ENCODE results near the gene HIC1. TPM values are rescaled to one million over a fixed set of nuclear protein-coding genes. Genes with fewer than 3 reads are reported as not detected.
A peak's percentile ranks its signal among the peaks of the same experiment; 100 is the strongest.

The HIC1 gene
- polyA plus RNA-seq, 1 of the 3 experiments (the other 2 are of a cell fraction), result 6.4 TPM

GRCh38 chr17:2053380-2054261, 1.3 kb upstream of the HIC1 start:
- peaks cover 3 to 14% of the 10 kb centered on the region in 2 experiments; a peak in 2 of 4 replicates for H3K4me1 ChIP-seq (ENCODE audit: control insufficient read depth in 1 of 2, insufficient read depth in 2 of 2, low read depth in 1 of 2, low read length in 1 of 2)
- no peak overlapping the region for H3K9ac ChIP-seq
- H3K79me2 ChIP-seq (ENCODE audit: insufficient read depth), result no peaks in the 10 kb centered on the region
- TF ChIP-seq IRF3 (IDR thresholded peaks at IDR 0.05; ENCODE audit: low read depth, low read length) (no peak), MXI1 (IDR thresholded peaks at IDR 0.05; ENCODE audit: low read depth, low read length) (no peak), FOXM1 (IDR thresholded peaks at IDR 0.05; ENCODE audit: low read depth) (no peak), FOSL2 (IDR thresholded peaks at IDR 0.05; ENCODE audit: borderline replicate concordance, low read depth) (no peak), GATA2 (CRISPR knock-in tag; IDR thresholded peaks at IDR 0.05) (no peak), TCF12 (IDR thresholded peaks at IDR 0.05) (no peak), SMC3 (IDR thresholded peaks at IDR 0.05; ENCODE audit: low read depth, low read length) (peak; percentile 32; the same call in 1 of the 2 replicates), REST (IDR thresholded peaks at IDR 0.05; ENCODE audit: low read depth, low read length) (no peak), NFIC (IDR thresholded peaks at IDR 0.05; ENCODE audit: borderline replicate concordance) (no peak), TAF1 (IDR thresholded peaks at IDR 0.05; ENCODE audit: borderline replicate concordance, low read depth, low read length) (no peak), USF1 (IDR thresholded peaks at IDR 0.05; ENCODE audit: borderline replicate concordance, low read depth) (no peak), CTCF (IDR thresholded peaks at IDR 0.05) (peak; percentile 41), CHD2 (IDR thresholded peaks at IDR 0.05; ENCODE audit: low read length, partially characterized antibody) (no peak), RAD21 (IDR thresholded peaks at IDR 0.05; ENCODE audit: low read length) (peak; percentile 60), ELF1 (IDR thresholded peaks at IDR 0.05) (no peak), SIN3A (IDR thresholded peaks at IDR 0.05; ENCODE audit: borderline replicate concordance, low read depth, low read length) (no peak)
- H3K36me3 ChIP-seq (replicated peaks in 1 of 2; ENCODE audit: control insufficient read depth in 1 of 2, insufficient read depth in 2 of 2, low read length in 1 of 2), result peaks cover 0 to 2% of the 10 kb centered on the region in 2 experiments
- H3K27me3 ChIP-seq (ENCODE audit: insufficient read depth), result no peaks in the 10 kb centered on the region
- H3F3A ChIP-seq (replicated peaks; ENCODE audit: insufficient read depth), result peaks cover 14% of the 10 kb centered on the region
- CTCF ChIA-PET, result interaction anchor here (0.6 to 8.0 kb wide), 39 partner anchors 11 to 295 kb away, joined by 3 to 185 read pairs (median 6); no protein-coding TSS in a partner anchor
- H3K9me3 ChIP-seq, result no peaks in the 10 kb centered on the region
- H3K4me3 ChIP-seq (ENCODE audit: low read depth in 2 of 2, low read length in 1 of 2), result peak overlapping the region in 1 of 2 experiments; percentile 57; a peak in 3 of 4 replicates
- H3K27ac ChIP-seq (ENCODE audit: low read depth in 2 of 2, low read length in 1 of 2), result no peak overlapping the region; a peak in 1 of 4 replicates
- DNase-seq, result peak; percentile 68
- H3K9me2 ChIP-seq, result no peaks in the 10 kb centered on the region
- POLR2A ChIA-PET, result interaction anchor here (1.1 kb wide), 1 partner anchor 91 kb away, joined by 3 read pairs; no protein-coding TSS in a partner anchor
- H4K20me1 ChIP-seq (ENCODE audit: insufficient read depth), result peaks cover 5% of the 10 kb centered on the region; the same call in 1 of the 2 replicates
- 65% methylated on average over 36 of the region's 84 CpGs for WGBS (ENCODE audit: low lambda C conversion rate)
- H3K4me2 ChIP-seq, result peak overlapping the region; percentile 33; the same call in 1 of the 2 replicates
- H2AFZ ChIP-seq (ENCODE audit: low read depth), result no peak overlapping the region

All from SK-N-SH (cell line).